PC-3 (cell line): Measurements from ENCODE around the gene PHTF2. TPM values are rescaled to one million over a fixed set of nuclear protein-coding genes. Genes with fewer than 3 reads are reported as not detected.

ENCODE experiments used
- ATAC-seq: fragments of 200-7000 bp; cut with Tn5 transposase; 2 replicates; pipeline ENCODE4 v1.9.1; 2020; ENCODE audit warnings: mild to moderate bottlenecking, moderate library complexity
- BruUV-seq: library from RNA; stranded (reverse); fragments of 400-500 nt; replicated peaks from 2 replicates; lab custom pipeline; 2021; lab: Mats Ljungman, UMichigan
- CTCF ChIA-PET: fragments of 300-600 bp; sonication (Branson Sonifier 250); formaldehyde crosslinking; loops from one replicate; lab custom pipeline; 2022; ENCODE audit warnings: antibody characterized with exemption; lab: Charles Lee
- POLR2A ChIA-PET: fragments of 300-600 bp; sonication (Branson Sonifier 250); formaldehyde crosslinking; loops from one replicate; lab custom pipeline; 2022; ENCODE audit warnings: antibody characterized with exemption; ENCODE audit not compliant: unreplicated experiment; lab: Charles Lee
- DNase-seq: peaks from one replicate; pipeline ENCODE4 v3.0.0-alpha.2; 2015
- H2AFZ ChIP-seq: fragments of 300-600 bp; sonication (generic); 2 replicates; pipeline ENCODE4 v1.6.0; 2016; ENCODE audit warnings: antibody characterized with exemption, low read length
- H3F3A ChIP-seq: fragments of 300-600 bp; sonication (generic); one replicate; pipeline ENCODE4 v1.6.0; 2017; ENCODE audit warnings: antibody characterized with exemption, low read length, control low read depth, mild to moderate bottlenecking; ENCODE audit not compliant: unreplicated experiment
- H3K27ac ChIP-seq: fragments of 300-600 bp; sonication (generic); 2 replicates; pipeline ENCODE4 v1.5.1; 2016; ENCODE audit warnings: mild to moderate bottlenecking, low read length
- H3K27me3 ChIP-seq: fragments of 300-600 bp; sonication (generic); 2 replicates; pipeline ENCODE4 v1.6.1; 2016; ENCODE audit warnings: low read length, mixed read lengths
- H3K36me3 ChIP-seq: fragments of 300-600 bp; sonication (generic); 2 replicates; pipeline ENCODE4 v1.6.1; 2016; ENCODE audit warnings: low read depth, mixed run types, low read length, mixed read lengths
- H3K4me1 ChIP-seq: fragments of 300-600 bp; sonication (generic); 2 replicates; pipeline ENCODE4 v1.5.1; 2016; ENCODE audit warnings: low read length; ENCODE audit not compliant: insufficient read depth
- H3K4me2 ChIP-seq: fragments of 300-600 bp; sonication (generic); 2 replicates; pipeline ENCODE4 v1.6.0; 2016; ENCODE audit warnings: low read length
- H3K4me3 ChIP-seq: fragments of 300-600 bp; sonication (generic); 2 replicates; pipeline ENCODE4 v1.5.1; 2016; ENCODE audit warnings: mild to moderate bottlenecking, low read length, mixed read lengths
- H3K79me2 ChIP-seq: fragments of 300-600 bp; sonication (generic); 2 replicates; pipeline ENCODE4 v1.6.1; 2017; ENCODE audit warnings: low read length, mixed read lengths
- H3K9ac ChIP-seq: fragments of 300-600 bp; sonication (generic); 2 replicates; pipeline ENCODE4 v1.6.0; 2016; ENCODE audit warnings: mild to moderate bottlenecking, low read length
- H3K9me2 ChIP-seq: fragments of 300-600 bp; sonication (generic); replicated peaks from 2 replicates; pipeline ENCODE4 v1.6.1; 2016; ENCODE audit warnings: mixed run types, low read length, mixed read lengths
- H3K9me3 ChIP-seq: fragments of 300-600 bp; sonication (generic); 2 replicates; pipeline ENCODE4 v1.6.1; 2016; ENCODE audit warnings: low read length, mixed read lengths
- H4K20me1 ChIP-seq: fragments of 300-600 bp; sonication (generic); 2 replicates; pipeline ENCODE4 v1.6.1; 2016; ENCODE audit warnings: low read length, mixed read lengths
- EZH2 ChIP-seq: fragments of 300-600 bp; sonication (generic); IDR thresholded peaks from one replicate; pipeline ENCODE4 v1.6.1; 2017; ENCODE audit warnings: antibody characterized with exemption, mild to moderate bottlenecking, low read length; ENCODE audit not compliant: unreplicated experiment
- EZH2phosphoT487 ChIP-seq: fragments of 300-600 bp; sonication (generic); IDR thresholded peaks from 2 replicates; pipeline ENCODE4 v1.6.1; 2018; ENCODE audit warnings: mild to moderate bottlenecking, antibody characterized with exemption, low read length, borderline replicate concordance
- intact Hi-C: fragments of 100-400 bp; cut with micrococcal nuclease; formaldehyde crosslinking; loops from 2 replicates; pipeline ENCODE4 v1.9.0; 2023
- total RNA-seq: library from RNA; depleted of rRNA; stranded (reverse); fragments of >200 nt; gene quantifications from 2 replicates; pipeline ENCODE4 v1.2.3, GENCODE V29; 2014
- TF ChIP-seq, protein P1 (sequence below): fragments of 300-600 bp; sonication (generic); conservative IDR thresholded peaks from 2 replicates; pipeline ENCODE4 v1.5.1; 2017; ENCODE audit warnings: antibody characterized with exemption, low read depth, mild to moderate bottlenecking, low read length

PHTF2 gene
- total RNA-seq, 1 experiment from 2014 or later: 20.4 TPM

DNA sequence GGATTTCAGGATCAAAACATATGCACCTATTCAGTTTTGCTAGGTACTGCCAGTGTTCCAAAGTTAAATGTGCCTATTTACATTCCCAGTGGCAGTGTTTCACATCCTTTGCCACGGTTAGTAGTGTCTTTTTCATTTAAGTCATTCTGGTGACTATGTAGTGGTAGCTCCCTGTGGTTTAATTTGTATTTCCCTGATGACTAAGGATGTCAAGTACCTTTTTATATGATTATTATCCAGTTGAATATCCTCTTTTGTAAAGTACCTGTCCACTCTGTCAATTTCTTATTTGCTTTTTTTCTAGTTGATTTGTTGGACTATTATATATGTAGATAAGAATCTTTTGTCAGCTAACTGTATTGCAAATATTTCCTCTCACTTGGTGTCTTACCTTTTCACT is 45.4 kb upstream of the PHTF2 start:
- Histone ChIP-seq H3K79me2 (peaks cover 8% of the 10 kb centered on the region; the same call in 1 of the 2 replicates), H3K27me3 (no peaks in the 10 kb centered on the region), H3K36me3 (no peaks in the 10 kb centered on the region), H3K9me2 (no peaks in the 10 kb centered on the region), H3K4me2 (no peak overlapping the region), H3K4me1 (peaks cover 10% of the 10 kb centered on the region), H3K9me3 (no peaks in the 10 kb centered on the region), H3K4me3 (no peak overlapping the region), H3K9ac (no peak overlapping the region), H4K20me1 (no peaks in the 10 kb centered on the region), H2AFZ (no peak overlapping the region), H3K27ac (no peak overlapping the region), H3F3A (no peaks in the 10 kb centered on the region)
- BruUV-seq: no TSS peak
- peak; percentile 93 for ATAC-seq
- TF ChIP-seq, protein P1, sequence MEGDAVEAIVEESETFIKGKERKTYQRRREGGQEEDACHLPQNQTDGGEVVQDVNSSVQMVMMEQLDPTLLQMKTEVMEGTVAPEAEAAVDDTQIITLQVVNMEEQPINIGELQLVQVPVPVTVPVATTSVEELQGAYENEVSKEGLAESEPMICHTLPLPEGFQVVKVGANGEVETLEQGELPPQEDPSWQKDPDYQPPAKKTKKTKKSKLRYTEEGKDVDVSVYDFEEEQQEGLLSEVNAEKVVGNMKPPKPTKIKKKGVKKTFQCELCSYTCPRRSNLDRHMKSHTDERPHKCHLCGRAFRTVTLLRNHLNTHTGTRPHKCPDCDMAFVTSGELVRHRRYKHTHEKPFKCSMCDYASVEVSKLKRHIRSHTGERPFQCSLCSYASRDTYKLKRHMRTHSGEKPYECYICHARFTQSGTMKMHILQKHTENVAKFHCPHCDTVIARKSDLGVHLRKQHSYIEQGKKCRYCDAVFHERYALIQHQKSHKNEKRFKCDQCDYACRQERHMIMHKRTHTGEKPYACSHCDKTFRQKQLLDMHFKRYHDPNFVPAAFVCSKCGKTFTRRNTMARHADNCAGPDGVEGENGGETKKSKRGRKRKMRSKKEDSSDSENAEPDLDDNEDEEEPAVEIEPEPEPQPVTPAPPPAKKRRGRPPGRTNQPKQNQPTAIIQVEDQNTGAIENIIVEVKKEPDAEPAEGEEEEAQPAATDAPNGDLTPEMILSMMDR: no peak
- no peak for TF ChIP-seq EZH2
- no peak for TF ChIP-seq EZH2phosphoT487
- peak; percentile 47 for DNase-seq
- intact Hi-C loops: loop anchor here (10.0 kb wide), 1 partner anchor 388 kb away; no protein-coding TSS in a partner anchor
- ChIA-PET CTCF (interaction anchor here (1.5 kb wide), 1 partner anchor 102 kb away, joined by 5 read pairs; no protein-coding TSS in a partner anchor), POLR2A (interaction anchor here (0.6 kb wide), 2 partner anchors 85 to 337 kb away, joined by 4 to 7 read pairs; no protein-coding TSS in a partner anchor)

GRCh38 chr7:77757589-77757988 is 41.0 kb upstream of the PHTF2 start:
- no TSS peak for BruUV-seq
- no peaks in the 10 kb centered on the region for H3K36me3 ChIP-seq
- peaks cover 8% of the 10 kb centered on the region for H3K4me1 ChIP-seq
- no peak overlapping the region for H2AFZ ChIP-seq
- no peaks in the 10 kb centered on the region for H3K9me3 ChIP-seq
- H3K79me2 ChIP-seq: peaks cover 20% of the 10 kb centered on the region; the same call in 1 of the 2 replicates
- intact Hi-C loops: loop anchor here (5.0 to 10.0 kb wide), 2 partner anchors 40 to 393 kb away; no protein-coding TSS in a partner anchor
- DNase-seq: no peak
- H3K9me2 ChIP-seq: no peaks in the 10 kb centered on the region
- TF ChIP-seq EZH2phosphoT487: no peak
- TF ChIP-seq EZH2: no peak
- TF ChIP-seq, protein P1: no peak
- H3K27ac ChIP-seq: no peak overlapping the region
- H3K4me3 ChIP-seq: no peak overlapping the region
- H3K27me3 ChIP-seq: no peaks in the 10 kb centered on the region
- ChIA-PET CTCF (no interaction called here), POLR2A (no interaction called here)
- H3F3A ChIP-seq: no peaks in the 10 kb centered on the region
- no peaks in the 10 kb centered on the region for H4K20me1 ChIP-seq
- ATAC-seq: no peak
- H3K4me2 ChIP-seq: no peak overlapping the region
- no peak overlapping the region for H3K9ac ChIP-seq

DNA sequence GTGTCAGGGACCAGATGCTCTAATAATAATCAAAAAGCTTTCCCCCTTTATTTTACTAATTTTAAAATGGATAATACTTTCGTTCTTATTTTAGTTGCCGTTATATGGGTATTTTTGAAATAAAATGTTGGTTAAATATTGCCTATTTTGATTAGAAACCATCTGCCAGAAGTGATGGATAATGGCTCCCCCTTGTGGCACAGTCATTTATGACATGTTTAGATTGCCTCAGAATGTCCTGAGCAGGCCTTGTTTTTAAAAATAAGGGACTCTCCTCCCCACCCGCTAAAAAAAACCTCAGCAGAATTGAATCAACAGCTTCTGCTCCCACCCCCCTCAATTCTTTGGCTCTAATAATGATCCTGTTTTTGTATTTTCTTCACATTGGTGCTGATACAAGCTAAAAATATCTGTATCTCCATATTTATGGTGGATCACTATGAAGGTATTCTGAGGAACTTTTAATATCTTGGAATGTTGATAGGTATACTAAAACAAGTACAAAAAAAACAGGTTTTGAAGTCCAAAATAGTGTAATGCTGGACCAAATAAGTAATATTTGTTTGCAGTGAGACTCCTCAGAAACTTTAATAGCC is 39.2 kb upstream of the PHTF2 start:
- no peak overlapping the region for H3K9ac ChIP-seq
- H3K27ac ChIP-seq: no peak overlapping the region
- CTCF ChIA-PET: interaction anchor here (0.6 to 0.7 kb wide), 3 partner anchors 101 to 410 kb away, joined by 3 read pairs; no protein-coding TSS in a partner anchor

More for the DNA sequence above, 39.2 kb upstream of the PHTF2 start:
- no TSS peak for BruUV-seq
- DNase-seq (peak; percentile 83), ATAC-seq (peak; percentile 78)
- no peaks in the 10 kb centered on the region for H3K9me2 ChIP-seq
- no peak for TF ChIP-seq EZH2
- TF ChIP-seq, protein P1: peak; percentile 89
- H3F3A ChIP-seq: no peaks in the 10 kb centered on the region
- no peaks in the 10 kb centered on the region for H4K20me1 ChIP-seq
- H3K79me2 ChIP-seq: peaks cover 12% of the 10 kb centered on the region; the same call in 1 of the 2 replicates
- H3K9me3 ChIP-seq: no peaks in the 10 kb centered on the region
- no peak overlapping the region for H3K4me2 ChIP-seq
- intact Hi-C loops: loop anchor here (1.0 to 10.0 kb wide), 4 partner anchors 42 to 395 kb away; no protein-coding TSS in a partner anchor
- POLR2A ChIA-PET: interaction anchor here (0.5 kb wide), 1 partner anchor 31 kb away, joined by 5 read pairs; no protein-coding TSS in a partner anchor
- no peaks in the 10 kb centered on the region for H3K36me3 ChIP-seq
- peak overlapping the region; percentile 16; the same call in 1 of the 2 replicates for H2AFZ ChIP-seq
- H3K4me1 ChIP-seq: no peaks in the 10 kb centered on the region
- H3K27me3 ChIP-seq: no peaks in the 10 kb centered on the region
- H3K4me3 ChIP-seq: no peak overlapping the region
